AG09319 (cell line): ENCODE results near the gene RAP1A.

Source experiments
- DNase-seq: peaks from one replicate; pipeline ENCODE4 v3.0.0-alpha.2; 2010; ENCODE audit warnings: low read depth; ENCODE audit errors: extremely low read depth
- TF ChIP-seq, protein P1 (sequence below): IDR thresholded peaks from 2 replicates; pipeline ENCODE4 v1.5.1; 2011; ENCODE audit warnings: low read depth, mild to moderate bottlenecking, inconsistent platforms, low read length, moderate library complexity

RAP1A gene

DNA sequence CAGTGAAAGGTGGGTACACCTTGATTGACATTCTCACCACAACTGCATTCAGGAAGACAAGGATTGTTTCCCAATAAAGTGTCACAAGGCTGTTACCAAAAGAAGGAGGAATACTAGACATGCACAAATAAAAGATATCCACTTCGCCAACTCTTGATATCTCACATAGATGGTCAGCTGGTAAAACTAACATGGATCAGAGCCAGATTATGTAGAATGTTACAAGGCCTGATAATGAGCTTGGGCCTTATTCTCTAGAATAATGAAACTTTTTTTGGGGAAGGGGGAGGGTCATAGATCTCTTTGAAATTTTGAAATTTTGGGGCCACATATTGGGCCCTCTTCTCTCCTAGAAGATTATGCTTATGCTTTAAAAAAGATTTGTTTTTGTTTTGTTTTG lies 24.9 kb downstream of the RAP1A start:
- TF ChIP-seq, protein P1, sequence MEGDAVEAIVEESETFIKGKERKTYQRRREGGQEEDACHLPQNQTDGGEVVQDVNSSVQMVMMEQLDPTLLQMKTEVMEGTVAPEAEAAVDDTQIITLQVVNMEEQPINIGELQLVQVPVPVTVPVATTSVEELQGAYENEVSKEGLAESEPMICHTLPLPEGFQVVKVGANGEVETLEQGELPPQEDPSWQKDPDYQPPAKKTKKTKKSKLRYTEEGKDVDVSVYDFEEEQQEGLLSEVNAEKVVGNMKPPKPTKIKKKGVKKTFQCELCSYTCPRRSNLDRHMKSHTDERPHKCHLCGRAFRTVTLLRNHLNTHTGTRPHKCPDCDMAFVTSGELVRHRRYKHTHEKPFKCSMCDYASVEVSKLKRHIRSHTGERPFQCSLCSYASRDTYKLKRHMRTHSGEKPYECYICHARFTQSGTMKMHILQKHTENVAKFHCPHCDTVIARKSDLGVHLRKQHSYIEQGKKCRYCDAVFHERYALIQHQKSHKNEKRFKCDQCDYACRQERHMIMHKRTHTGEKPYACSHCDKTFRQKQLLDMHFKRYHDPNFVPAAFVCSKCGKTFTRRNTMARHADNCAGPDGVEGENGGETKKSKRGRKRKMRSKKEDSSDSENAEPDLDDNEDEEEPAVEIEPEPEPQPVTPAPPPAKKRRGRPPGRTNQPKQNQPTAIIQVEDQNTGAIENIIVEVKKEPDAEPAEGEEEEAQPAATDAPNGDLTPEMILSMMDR: no peak
- DNase-seq: no peak

DNA sequence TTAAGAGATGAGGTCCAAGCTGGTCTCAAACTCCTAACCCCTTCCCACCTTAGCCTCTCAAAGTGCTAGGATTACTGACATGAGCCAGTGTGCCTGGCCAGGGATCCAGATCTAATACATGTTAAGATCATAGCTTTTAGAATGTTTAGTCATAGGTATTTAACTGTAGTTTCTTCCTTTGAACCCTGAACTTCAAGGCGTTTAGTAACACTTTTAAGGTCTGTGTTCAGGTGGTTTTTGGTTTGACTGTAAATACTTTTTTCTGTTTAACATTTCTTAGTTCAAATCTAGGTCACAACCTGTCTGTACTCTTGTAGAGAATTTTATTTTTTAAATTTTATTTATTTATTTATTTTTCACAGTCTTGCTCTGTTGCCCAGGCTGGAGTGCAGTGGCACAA lies 28.1 kb downstream of the RAP1A start:
- no peak for DNase-seq
- TF ChIP-seq, protein P1: no peak

DNA sequence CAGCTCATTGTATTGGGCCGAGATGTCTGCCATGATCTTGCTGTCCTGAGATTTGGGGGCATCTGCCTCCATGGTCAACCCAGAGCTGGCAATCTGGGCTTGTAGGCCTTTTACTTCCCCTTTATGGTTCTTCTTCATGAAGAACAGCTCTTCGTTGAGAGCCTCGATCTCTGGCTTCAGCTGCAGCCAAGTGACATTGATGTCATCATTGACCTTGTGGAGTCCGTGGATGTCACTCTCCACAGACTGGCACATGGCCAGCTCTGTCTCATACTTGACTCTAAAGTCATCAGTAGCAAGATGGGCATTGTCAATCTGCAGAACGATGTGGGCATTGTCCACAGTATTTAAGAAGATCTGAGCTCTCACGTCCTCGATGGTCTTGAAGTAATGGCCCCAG lies 29.2 kb downstream of the RAP1A start:
- no peak for DNase-seq

DNA sequence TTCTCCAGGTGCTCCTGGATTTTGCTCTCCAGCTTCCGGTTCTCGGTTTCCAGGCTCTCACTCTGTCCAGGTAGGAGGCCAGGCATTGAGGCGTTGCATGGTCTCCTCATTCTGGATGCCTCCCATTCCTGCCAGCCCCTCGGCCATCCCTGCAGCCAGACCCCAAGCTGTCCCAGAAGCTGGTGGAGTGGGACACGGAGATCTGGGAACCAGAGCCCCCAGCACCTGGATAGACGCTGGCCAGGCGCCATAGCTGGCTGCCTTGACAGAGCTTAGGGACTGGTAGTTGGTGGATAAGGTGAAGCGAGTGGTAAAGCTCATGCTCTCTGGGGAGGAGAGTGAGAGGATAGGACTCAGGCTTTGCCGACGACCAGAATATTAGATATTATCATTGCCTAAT lies 29.6 kb downstream of the RAP1A start:
- DNase-seq: no peak
- TF ChIP-seq, protein P1: no peak

More for the DNA sequence above, 29.2 kb downstream of the RAP1A start:
- TF ChIP-seq, protein P1: no peak

DNA sequence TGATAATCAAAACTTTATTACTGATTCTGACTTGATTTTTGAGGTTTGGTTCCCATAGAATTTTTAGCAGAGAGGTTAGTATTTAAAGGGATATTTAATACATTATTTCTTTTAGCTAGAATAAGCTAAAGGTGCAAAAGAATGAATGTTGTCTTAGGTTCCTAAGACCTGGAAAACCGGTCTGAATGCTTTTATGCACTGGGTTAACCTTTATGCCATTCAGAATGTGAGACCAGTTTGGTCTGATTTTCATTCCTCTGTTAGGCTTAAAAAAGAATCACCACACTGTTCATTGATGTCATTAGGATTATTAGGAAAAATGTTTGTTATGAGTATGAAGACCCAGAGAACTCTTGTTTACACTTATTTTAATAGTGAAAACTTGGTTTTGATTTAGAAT lies 30.1 kb downstream of the RAP1A start:
- TF ChIP-seq, protein P1: no peak
- no peak for DNase-seq

DNA sequence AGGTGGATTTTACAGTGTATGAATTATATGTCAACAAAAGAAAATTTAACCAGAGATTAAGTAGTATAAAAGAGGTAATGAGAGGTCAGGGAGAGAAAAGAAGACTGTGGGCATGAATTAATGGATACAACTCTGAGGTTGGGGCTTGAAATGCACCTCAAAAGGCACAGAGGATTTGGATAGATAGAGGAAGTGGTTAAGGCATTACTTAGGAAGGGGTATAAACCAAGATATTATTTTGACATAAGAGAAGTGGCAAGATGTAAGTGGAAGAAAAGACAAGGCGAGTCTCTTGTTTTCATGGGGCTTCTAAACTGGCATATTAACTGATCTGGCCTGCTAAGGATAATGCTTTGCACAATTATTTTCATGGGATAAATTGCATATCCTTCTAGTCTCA lies 34.1 kb downstream of the RAP1A start:
- DNase-seq: no peak
- TF ChIP-seq, protein P1: no peak

DNA sequence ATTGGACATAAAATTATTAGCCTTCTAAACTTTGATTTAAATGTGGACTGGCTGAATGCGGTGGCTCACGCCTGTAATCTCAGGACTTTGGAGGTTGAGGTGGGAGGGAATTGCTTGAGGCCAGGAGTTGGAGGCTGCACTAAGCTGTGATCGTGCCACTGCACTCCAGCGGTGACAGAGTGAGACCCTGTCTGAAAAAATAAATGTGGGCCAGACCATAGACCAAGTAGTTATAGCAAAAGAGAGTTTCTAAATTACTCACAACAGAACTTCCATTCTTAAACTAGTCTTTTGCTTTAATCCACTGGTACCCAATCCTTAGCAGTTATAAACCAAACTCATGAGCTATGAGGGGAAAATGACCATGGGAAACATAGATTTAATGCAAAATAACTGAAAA lies 35.2 kb downstream of the RAP1A start:
- TF ChIP-seq, protein P1: no peak

More for the DNA sequence above, 35.2 kb downstream of the RAP1A start:
- no peak for DNase-seq
